Rectal smooth muscle tissue (tissue), 1 donor: Measurements from ENCODE around the gene RAN.
A peak's percentile ranks its signal among the peaks of the same experiment; 100 is the strongest.

Source experiments
- H3K27ac ChIP-seq: one replicate; pipeline ENCODE4 v1.7.0; 2013; ENCODE audit warnings: low read depth, low read length, inconsistent platforms
- H3K27me3 ChIP-seq: one replicate; pipeline ENCODE4 v1.7.0; 2013; ENCODE audit warnings: low read length; ENCODE audit not compliant: control insufficient read depth, insufficient read depth
- H3K36me3 ChIP-seq: one replicate; pipeline ENCODE4 v1.7.0; 2013; ENCODE audit warnings: low read length; ENCODE audit not compliant: control insufficient read depth, insufficient read depth
- H3K4me1 ChIP-seq: one replicate; pipeline ENCODE4 v1.7.0; 2013; ENCODE audit warnings: low read length; ENCODE audit not compliant: control insufficient read depth, insufficient read depth
- H3K4me3 ChIP-seq: one replicate; pipeline ENCODE4 v1.7.0; 2013; ENCODE audit warnings: low read length
- H3K9ac ChIP-seq: one replicate; pipeline ENCODE4 v1.7.0; 2013; ENCODE audit warnings: low read length

The RAN gene

DNA sequence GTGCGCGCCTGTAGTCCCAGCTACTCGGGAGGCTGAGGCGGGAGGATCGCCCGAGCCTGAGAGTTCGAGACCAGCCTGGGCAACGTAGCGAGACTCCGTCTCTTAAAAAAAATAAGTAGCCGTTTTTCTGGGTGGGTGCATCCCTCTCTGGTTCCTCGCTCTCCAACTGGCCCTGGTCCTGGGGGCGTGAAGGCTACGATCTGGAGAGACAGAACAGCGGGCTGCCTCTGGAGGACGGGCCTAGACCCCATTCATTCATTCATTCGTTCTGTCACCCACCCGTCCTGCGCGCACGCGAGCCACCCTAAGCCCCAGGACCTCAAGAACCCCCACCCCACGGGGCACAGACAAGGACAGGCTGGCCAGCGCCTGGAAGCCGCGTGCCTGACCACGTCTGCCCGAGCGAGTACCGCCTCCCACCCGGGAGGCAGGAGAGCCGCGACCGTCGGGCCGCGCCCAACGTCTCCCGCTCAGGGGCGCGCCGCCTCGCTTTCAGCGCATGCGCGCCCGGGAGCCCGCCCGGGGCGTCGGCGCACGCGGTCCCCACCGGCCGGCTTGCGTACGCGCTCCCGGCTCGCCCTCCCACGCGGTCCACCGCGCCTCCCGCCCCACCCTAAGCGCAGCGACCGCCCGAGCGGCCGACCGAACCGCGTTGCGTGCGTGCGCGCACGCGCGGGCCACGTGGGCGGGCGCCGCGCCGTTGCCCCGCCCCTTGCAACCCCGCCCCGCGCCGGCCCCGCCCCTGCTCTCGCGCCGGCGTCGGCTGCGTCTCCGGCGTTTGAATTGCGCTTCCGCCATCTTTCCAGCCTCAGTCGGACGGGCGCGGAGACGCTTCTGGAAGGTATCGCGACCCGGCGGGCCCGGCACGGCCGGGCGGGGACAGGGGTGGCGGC, at the start of gene RAN:
Gene RAN, plus strand, starts transcription at position 781 of the 893 bp plus-strand sequence. CDS start 528 bp downstream, outside the sequence.
- Histone ChIP-seq H3K27me3 (no peaks in the 10 kb centered on the region), H3K9ac (peak within 1 kb of the TSS; percentile 8), H3K4me1 (peaks cover 11% of the 10 kb centered on the region), H3K36me3 (peaks cover 15% of the 10 kb centered on the region), H3K4me3 (peak within 1 kb of the TSS; percentile 68), H3K27ac (peak within 1 kb of the TSS; percentile 70)

DNA sequence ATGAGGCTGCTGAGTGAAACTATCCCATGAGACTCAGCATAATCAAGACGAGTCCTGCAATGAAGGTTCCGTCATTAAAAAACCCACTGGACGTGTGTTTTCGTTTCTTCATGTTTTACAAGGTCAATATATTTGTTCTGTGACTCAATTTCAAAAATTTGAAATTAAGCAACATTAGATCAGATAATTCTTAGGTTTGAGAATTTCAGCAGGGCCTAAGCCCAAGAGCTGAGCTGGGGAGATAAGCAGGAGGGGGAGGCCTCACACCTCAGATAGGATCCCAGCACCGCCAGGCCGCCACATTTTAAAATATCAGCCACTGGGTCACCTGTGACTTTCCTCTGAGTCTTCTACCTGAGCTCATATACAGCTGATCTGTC, 46.1 kb upstream of the RAN start:
- Histone ChIP-seq H3K27me3 (no peaks in the 10 kb centered on the region), H3K4me1 (peaks cover 2% of the 10 kb centered on the region), H3K27ac (no peak overlapping the region), H3K4me3 (no peak overlapping the region), H3K9ac (no peak overlapping the region), H3K36me3 (peaks cover 7% of the 10 kb centered on the region)

GRCh38 chr12:130826151-130826801, 45.6 kb upstream of the RAN start:
- H3K27me3 ChIP-seq: no peaks in the 10 kb centered on the region
- no peak overlapping the region for H3K9ac ChIP-seq
- peaks cover 7% of the 10 kb centered on the region for H3K36me3 ChIP-seq
- no peak overlapping the region for H3K27ac ChIP-seq
- H3K4me1 ChIP-seq: peaks cover 2% of the 10 kb centered on the region
- H3K4me3 ChIP-seq: no peak overlapping the region

DNA sequence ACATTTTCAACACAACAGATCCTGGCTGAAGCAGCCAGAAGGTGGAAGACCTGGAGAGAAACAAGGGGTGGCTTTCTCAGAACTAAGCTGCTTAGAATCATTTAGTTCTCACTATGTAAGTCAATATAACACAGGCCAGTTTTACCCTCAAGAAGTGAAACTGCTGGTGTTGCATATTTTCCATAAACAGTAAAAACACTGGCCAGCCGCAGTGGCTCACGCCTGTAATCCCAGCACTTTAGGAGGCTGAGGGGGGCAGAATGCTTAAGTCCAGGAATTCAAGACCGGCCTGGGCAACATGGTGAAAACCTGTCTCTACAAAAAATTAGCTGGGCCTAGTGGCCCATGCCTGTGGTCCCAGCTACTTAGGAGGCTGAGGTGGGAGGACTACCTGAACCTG, 44.4 kb upstream of the RAN start:
- H3K4me1 ChIP-seq: peaks cover 2% of the 10 kb centered on the region
- H3K9ac ChIP-seq: no peak overlapping the region
- H3K36me3 ChIP-seq: peaks cover 7% of the 10 kb centered on the region
- no peak overlapping the region for H3K4me3 ChIP-seq
- H3K27me3 ChIP-seq: no peaks in the 10 kb centered on the region
- peak overlapping the region; percentile 50 for H3K27ac ChIP-seq

DNA sequence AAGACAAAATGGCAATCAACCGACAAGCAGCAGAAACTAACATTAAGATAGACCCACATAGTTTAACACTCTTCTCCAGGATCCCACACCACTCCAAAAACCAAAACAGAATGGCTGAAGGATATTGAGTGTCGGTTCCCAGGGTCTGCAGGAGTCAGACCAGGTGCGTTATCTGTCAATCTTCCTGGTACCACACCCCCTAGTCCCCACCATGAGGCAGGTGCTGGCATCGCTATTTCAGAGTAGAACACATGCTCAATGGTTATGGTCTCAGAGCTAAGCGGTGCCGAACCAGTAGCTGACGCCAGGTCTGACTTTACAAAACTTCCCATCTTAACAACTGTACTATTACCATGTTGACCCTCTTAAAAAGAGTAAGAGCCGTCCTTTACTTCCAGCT, 43.0 kb upstream of the RAN start:
- no peaks in the 10 kb centered on the region for H3K27me3 ChIP-seq
- H3K4me1 ChIP-seq: peaks cover 2% of the 10 kb centered on the region
- no peak overlapping the region for H3K4me3 ChIP-seq
- no peak overlapping the region for H3K9ac ChIP-seq
- H3K27ac ChIP-seq: no peak overlapping the region
- H3K36me3 ChIP-seq: no peaks in the 10 kb centered on the region

DNA sequence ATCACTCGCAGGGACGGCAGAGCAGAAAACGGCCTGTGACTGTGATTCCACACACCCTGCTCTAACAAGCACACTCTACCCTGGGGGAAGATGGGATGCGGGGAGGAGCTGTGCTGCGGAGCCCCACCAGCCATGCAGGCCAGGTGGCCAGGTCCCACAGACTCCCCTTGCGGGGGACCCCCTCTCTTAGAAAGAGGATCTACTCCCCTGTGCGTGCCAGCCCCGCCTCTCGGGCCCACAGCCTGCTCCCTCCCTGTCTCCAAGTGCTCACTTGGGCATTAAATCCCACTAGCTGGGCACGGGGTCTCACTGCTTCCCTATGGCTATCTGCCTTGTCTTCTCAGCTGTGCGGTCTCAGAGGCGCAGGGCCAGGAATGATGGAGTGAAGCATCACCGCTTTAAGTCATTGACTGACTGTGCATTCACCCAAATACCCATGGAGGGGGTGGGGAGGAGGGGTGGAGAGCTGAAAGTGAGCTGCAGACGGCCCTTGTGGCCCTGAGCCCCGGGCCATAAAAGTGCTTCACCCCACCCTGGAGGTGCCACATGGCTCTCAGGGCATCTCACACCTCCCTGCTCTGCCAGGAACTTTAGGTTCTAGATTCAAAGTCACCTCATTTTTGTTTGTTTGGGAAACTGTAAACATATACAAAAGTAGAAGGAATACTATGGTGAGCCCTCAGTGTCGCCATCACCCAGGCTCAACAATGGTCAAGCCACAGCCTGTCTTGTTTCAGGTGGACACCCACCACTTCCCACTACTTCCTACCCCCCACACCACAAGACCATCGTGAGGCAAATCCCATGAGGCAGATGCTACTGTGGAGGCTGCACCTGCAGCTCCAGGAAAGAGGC, 42.2 kb upstream of the RAN start:
- H3K4me3 ChIP-seq: no peak overlapping the region
- H3K9ac ChIP-seq: no peak overlapping the region
- H3K4me1 ChIP-seq: peaks cover 2% of the 10 kb centered on the region
- H3K36me3 ChIP-seq: no peaks in the 10 kb centered on the region
- no peak overlapping the region for H3K27ac ChIP-seq
- H3K27me3 ChIP-seq: no peaks in the 10 kb centered on the region

DNA sequence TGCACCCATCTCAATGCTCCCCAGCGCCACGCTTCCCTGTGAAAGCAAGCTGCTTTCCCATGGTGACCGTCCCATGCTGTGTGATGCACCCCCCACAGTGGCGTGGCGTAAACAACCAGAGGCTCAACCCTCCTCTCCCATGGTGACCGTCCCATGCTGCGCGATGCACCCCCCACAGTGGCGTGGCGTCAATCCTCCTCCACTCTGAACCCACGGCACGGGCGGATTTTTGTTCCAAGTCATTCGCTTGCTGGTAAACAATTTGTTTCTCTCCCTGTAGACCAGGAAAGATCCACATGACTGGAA, 41.7 kb upstream of the RAN start:
- Histone ChIP-seq H3K27me3 (no peaks in the 10 kb centered on the region), H3K9ac (no peak overlapping the region), H3K4me3 (no peak overlapping the region), H3K4me1 (peaks cover 2% of the 10 kb centered on the region), H3K27ac (no peak overlapping the region), H3K36me3 (no peaks in the 10 kb centered on the region)

GRCh38 chr12:130831246-130831645, 40.6 kb upstream of the RAN start:
- no peak overlapping the region for H3K9ac ChIP-seq
- H3K4me1 ChIP-seq: peaks cover 2% of the 10 kb centered on the region
- no peak overlapping the region for H3K27ac ChIP-seq
- H3K27me3 ChIP-seq: no peaks in the 10 kb centered on the region
- H3K36me3 ChIP-seq: no peaks in the 10 kb centered on the region
- no peak overlapping the region for H3K4me3 ChIP-seq

DNA sequence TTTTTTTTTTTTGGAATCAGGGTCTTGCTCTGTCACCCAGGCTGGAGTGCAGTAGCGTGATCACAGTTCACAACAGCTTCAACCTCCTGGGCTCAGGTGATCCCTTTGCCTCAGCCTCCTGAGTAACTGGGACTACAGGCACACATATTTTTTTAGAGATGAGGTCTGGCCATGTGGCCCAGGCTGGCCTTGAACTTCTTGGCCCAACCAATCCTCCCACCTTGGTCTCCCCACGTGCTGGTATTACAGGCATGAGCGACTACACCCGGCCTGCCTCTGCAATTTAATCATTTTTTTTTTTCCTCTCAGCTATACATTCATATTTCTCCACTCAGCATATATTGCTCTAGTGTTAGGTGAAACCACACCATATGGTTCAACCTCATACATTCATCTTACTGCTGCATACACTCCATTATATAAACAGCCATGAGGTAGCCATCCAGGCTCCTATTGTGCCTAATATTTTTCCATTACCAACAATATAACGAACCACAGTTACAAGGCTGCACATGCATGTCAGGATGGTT, 39.9 kb upstream of the RAN start:
- no peaks in the 10 kb centered on the region for H3K36me3 ChIP-seq
- no peak overlapping the region for H3K27ac ChIP-seq
- no peak overlapping the region for H3K9ac ChIP-seq
- H3K4me1 ChIP-seq: peaks cover 2% of the 10 kb centered on the region
- H3K4me3 ChIP-seq: no peak overlapping the region
- H3K27me3 ChIP-seq: no peaks in the 10 kb centered on the region

GRCh38 chr12:130832561-130833209, 39.2 kb upstream of the RAN start:
- peaks cover 2% of the 10 kb centered on the region for H3K4me1 ChIP-seq
- H3K36me3 ChIP-seq: no peaks in the 10 kb centered on the region
- no peak overlapping the region for H3K9ac ChIP-seq
- H3K27ac ChIP-seq: no peak overlapping the region
- H3K4me3 ChIP-seq: no peak overlapping the region
- no peaks in the 10 kb centered on the region for H3K27me3 ChIP-seq

GRCh38 chr12:130835011-130835410, 36.9 kb upstream of the RAN start:
- Histone ChIP-seq H3K36me3 (no peaks in the 10 kb centered on the region), H3K27ac (no peak overlapping the region), H3K4me1 (peaks cover 4% of the 10 kb centered on the region), H3K9ac (no peak overlapping the region), H3K4me3 (no peak overlapping the region), H3K27me3 (no peaks in the 10 kb centered on the region)

DNA sequence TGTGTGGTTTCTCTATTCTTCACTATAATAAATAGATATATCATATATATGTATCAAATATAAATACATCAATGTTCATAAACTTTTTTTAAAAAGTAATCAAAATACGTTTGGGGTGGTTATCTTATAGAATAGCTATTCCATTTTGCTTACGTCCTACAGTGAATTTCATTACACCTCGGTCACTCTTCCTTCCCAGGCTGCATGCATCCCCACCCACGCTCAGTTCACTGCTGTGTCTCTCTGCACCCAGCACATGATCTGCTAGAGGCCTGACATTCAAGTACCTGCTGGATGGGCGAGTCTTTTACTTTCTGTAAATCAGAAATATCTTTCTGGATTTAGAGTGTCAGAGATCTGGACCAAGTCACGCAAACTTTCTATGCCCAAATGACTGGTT, 36.4 kb upstream of the RAN start:
- Histone ChIP-seq H3K9ac (no peak overlapping the region), H3K4me1 (peaks cover 4% of the 10 kb centered on the region), H3K27ac (no peak overlapping the region), H3K27me3 (no peaks in the 10 kb centered on the region), H3K36me3 (no peaks in the 10 kb centered on the region), H3K4me3 (no peak overlapping the region)
